ENCODE measurements around the gene WDFY1. TPM values are rescaled to one million over a fixed set of nuclear protein-coding genes. Genes with fewer than 3 reads are reported as not detected.

WDFY1 gene
- total and polyA plus RNA-seq, 2 donors (not counting 3 experiments of a cell fraction or from before 2014, with no cell fraction given) = 54.7 to 68.7 TPM

DNA sequence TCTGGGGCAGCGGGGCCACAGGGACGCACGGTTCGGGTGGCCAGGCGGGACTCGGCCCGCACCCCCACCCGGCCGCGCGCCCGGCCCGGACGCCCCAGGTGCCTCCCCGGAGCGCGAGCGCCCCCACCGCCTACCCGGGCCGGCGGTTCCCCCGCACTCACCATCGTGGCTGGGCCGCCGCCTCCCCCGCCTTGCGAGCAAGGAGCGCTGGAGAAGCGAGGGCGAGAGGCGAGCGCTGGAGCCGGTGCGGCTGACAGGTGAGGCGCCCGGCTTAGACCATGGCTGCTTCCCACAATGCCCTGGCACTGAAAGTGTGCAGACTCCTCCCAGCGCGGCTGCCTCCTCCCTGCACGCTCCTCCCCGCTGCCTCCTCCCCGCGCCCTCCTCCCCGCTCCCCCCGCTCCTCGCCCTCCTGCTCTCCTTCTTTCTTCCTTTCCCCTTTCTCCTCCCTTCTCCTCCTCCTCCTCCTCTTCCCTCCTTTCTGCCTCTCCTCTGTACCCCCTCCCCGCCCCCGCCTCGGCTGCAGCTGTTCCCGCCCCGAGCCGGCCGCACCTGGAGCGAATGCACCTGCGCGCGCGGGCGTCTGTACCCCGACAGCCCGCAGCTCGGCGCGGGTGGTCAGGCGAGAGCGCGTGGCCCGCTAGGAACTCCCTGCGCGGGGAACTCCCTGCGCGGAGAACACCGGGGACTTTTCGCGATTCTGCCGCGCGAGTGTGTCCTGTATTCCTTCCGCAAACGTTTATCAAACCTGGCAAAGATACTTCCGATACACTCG, 107.7 kb downstream of the WDFY1 start, which contains the start of gene AP1S3:
Gene AP1S3 (minus strand): TSS at position 296 of the 775 bp plus-strand sequence. CDS start 132 bp downstream, at position 164.
- CTCF ChIA-PET = interaction anchor here (0.9 to 1.9 kb wide), 3 partner anchors 16 to 39 kb away, joined by 3 to 5 read pairs (median 3); no protein-coding TSS in a partner anchor
- H3K4me1 ChIP-seq (ENCODE audit: control insufficient read depth, extremely low read depth, insufficient read depth, low read length) = peaks cover 7% of the 10 kb centered on the region
- H3K9ac ChIP-seq (replicated peaks; ENCODE audit: extremely low read depth, insufficient read depth, low read length) = peak within 1 kb of the TSS; percentile 50
- TF ChIP-seq JUN (IDR thresholded peaks at IDR 0.05; ENCODE audit: borderline replicate concordance, insufficient read depth, insufficient read length, low read depth) = no peak
- TF ChIP-seq POLR2AphosphoS5 (IDR thresholded peaks at IDR 0.05; ENCODE audit: insufficient read depth, low read depth, low read length) = no peak
- TF ChIP-seq EZH2 (IDR thresholded peaks at IDR 0.05; ENCODE audit: borderline replicate concordance, low read depth, low read length, severe bottlenecking) = no peak
- TF ChIP-seq, protein P1, sequence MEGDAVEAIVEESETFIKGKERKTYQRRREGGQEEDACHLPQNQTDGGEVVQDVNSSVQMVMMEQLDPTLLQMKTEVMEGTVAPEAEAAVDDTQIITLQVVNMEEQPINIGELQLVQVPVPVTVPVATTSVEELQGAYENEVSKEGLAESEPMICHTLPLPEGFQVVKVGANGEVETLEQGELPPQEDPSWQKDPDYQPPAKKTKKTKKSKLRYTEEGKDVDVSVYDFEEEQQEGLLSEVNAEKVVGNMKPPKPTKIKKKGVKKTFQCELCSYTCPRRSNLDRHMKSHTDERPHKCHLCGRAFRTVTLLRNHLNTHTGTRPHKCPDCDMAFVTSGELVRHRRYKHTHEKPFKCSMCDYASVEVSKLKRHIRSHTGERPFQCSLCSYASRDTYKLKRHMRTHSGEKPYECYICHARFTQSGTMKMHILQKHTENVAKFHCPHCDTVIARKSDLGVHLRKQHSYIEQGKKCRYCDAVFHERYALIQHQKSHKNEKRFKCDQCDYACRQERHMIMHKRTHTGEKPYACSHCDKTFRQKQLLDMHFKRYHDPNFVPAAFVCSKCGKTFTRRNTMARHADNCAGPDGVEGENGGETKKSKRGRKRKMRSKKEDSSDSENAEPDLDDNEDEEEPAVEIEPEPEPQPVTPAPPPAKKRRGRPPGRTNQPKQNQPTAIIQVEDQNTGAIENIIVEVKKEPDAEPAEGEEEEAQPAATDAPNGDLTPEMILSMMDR (IDR thresholded peaks at IDR 0.05; ENCODE audit: extremely low read depth in 1 of 2, insufficient read depth in 1 of 2, low read depth in 1 of 2, low read length in 2 of 2) = no peak
- TF ChIP-seq FOS (IDR thresholded peaks at IDR 0.05; ENCODE audit: borderline replicate concordance, insufficient read depth, low read length) = no peak
- TF ChIP-seq, protein P2, sequence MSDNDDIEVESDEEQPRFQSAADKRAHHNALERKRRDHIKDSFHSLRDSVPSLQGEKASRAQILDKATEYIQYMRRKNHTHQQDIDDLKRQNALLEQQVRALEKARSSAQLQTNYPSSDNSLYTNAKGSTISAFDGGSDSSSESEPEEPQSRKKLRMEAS (IDR thresholded peaks at IDR 0.05; ENCODE audit: insufficient read depth, insufficient read length) = no peak
- TF ChIP-seq GATA2 (IDR thresholded peaks at IDR 0.05; ENCODE audit: insufficient read depth, insufficient read length, low read depth, low read length) = no peak
- no peak for TF ChIP-seq MYC (IDR thresholded peaks at IDR 0.05; ENCODE audit: low read depth, low read length)
- no peak for TF ChIP-seq POLR2A (IDR thresholded peaks at IDR 0.05; ENCODE audit: low read depth, low read length)
- no peaks in the 10 kb centered on the region for H3K36me3 ChIP-seq (ENCODE audit: control insufficient read depth in 2 of 2, extremely low read depth in 1 of 2, insufficient read depth in 2 of 2, low read length in 2 of 2)
- peak within 1 kb of the TSS; percentile 57 for H2AFZ ChIP-seq (ENCODE audit: low read depth, low read length)
- no peaks in the 10 kb centered on the region for H4K20me1 ChIP-seq (replicated peaks; ENCODE audit: control insufficient read depth, extremely low read depth, insufficient read depth, low read length)
- DNase-seq (ENCODE audit: low read depth, low spot score) (peak; percentile 32), FAIRE-seq (no peak)
- POLR2A ChIA-PET = interaction anchor here (0.7 kb wide), 1 partner anchor 46 kb away, joined by 5 read pairs; no protein-coding TSS in a partner anchor
- H3K79me2 ChIP-seq (ENCODE audit: control insufficient read depth, insufficient read depth, low read length) = no peaks in the 10 kb centered on the region
- no peaks in the 10 kb centered on the region for H3K27me3 ChIP-seq (ENCODE audit: control insufficient read depth in 2 of 2, insufficient read depth in 2 of 2, low read length in 2 of 2)
- BruUV-seq (replicated peaks) = no TSS peak
- H3K9me3 ChIP-seq (replicated peaks; ENCODE audit: control insufficient read depth, insufficient read depth, low read length) = no peaks in the 10 kb centered on the region
- peak within 1 kb of the TSS; percentile 59 to 68 (median 63) for H3K4me3 ChIP-seq (replicated peaks in 1 of 3; ENCODE audit: insufficient read depth in 1 of 3, low read depth in 1 of 3, low read length in 3 of 3)
- H3K4me2 ChIP-seq (ENCODE audit: insufficient read depth, low read length) = peak within 1 kb of the TSS; percentile 80
- no peaks in the 10 kb centered on the region for H3K9me1 ChIP-seq (replicated peaks; ENCODE audit: control insufficient read depth, extremely low read depth, insufficient read depth, low read length)
- H3K27ac ChIP-seq (ENCODE audit: insufficient read depth, low read depth, low read length) = no peak within 1 kb of the TSS
- dilution Hi-C loops (cut with MboI; ENCODE audit: extremely low pct_ligation_motif_present, low sequenced_read_pairs) (no loop called here), intact Hi-C loops (cut with micrococcal nuclease) (loop anchor here (2.0 kb wide), 1 partner anchor 107 kb away; the partner anchor contains the start of gene WDFY1)

Data from endothelial cell of umbilical vein (primary cell).